Keratinocyte (primary cell): ENCODE results near the gene NUDT6. TPM values are rescaled to one million over a fixed set of nuclear protein-coding genes. Genes with fewer than 3 reads are reported as not detected.

Experiments
- DNase-seq: peaks from one replicate; pipeline ENCODE4 v3.0.0-alpha.2; 2011; ENCODE audit warnings: low read depth, missing footprints, low spot score
- FAIRE-seq: peaks from 2 replicates; lab custom pipeline; 2011; peaks lifted over from hg19 to GRCh38; lab: Jason Lieb, UNC
- H2AFZ ChIP-seq: 2 replicates; pipeline ENCODE4 v1.6.0; 2012; ENCODE audit warnings: low read length, control low read depth, inconsistent platforms; ENCODE audit not compliant: control insufficient read depth
- H3K27ac ChIP-seq: 2 replicates; pipeline ENCODE4 v1.5.1; 2011; ENCODE audit warnings: low read length; ENCODE audit not compliant: control insufficient read depth, insufficient read depth
- H3K27me3 ChIP-seq: 3 replicates; pipeline ENCODE4 v1.6.0; 2011; ENCODE audit warnings: low read length; ENCODE audit not compliant: control insufficient read depth, insufficient read depth; ENCODE audit errors: extremely low read depth
- H3K36me3 ChIP-seq, 2 experiments: 2 replicates in 1 of 2; 3 replicates in 1 of 2; pipeline ENCODE4 v1.5.1; 2011; ENCODE audit warnings: low read length in 2 of 2, mild to moderate bottlenecking in 1 of 2; ENCODE audit not compliant: control insufficient read depth in 2 of 2, insufficient read depth in 2 of 2; ENCODE audit errors: extremely low read depth in 1 of 2
- H3K4me1 ChIP-seq: 3 replicates; pipeline ENCODE4 v1.5.1; 2011; ENCODE audit warnings: low read length; ENCODE audit not compliant: control insufficient read depth, insufficient read depth; ENCODE audit errors: extremely low read depth
- H3K4me2 ChIP-seq: 3 replicates; pipeline ENCODE4 v1.6.0; 2011; ENCODE audit warnings: low read depth, low read length; ENCODE audit not compliant: control insufficient read depth, insufficient read depth; ENCODE audit errors: extremely low read depth
- H3K4me3 ChIP-seq, 3 experiments: fragments of 200-600 bp in 1 of 3; sonication (generic) in 1 of 3; 2 replicates in 2 of 3; 3 replicates in 1 of 3; pipeline ENCODE4 v1.5.1; 2011 to 2016; ENCODE audit warnings: low read length in 3 of 3, mild to moderate bottlenecking in 3 of 3, control low read depth in 2 of 3, inconsistent platforms in 1 of 3, low read depth in 1 of 3, mixed read lengths in 1 of 3, mixed run types in 1 of 3, moderate library complexity in 1 of 3; ENCODE audit not compliant: control insufficient read depth in 2 of 3, insufficient read depth in 2 of 3; ENCODE audit errors: extremely low read depth in 1 of 3
- H3K79me2 ChIP-seq: 2 replicates; pipeline ENCODE4 v1.6.0; 2012; ENCODE audit warnings: low read length; ENCODE audit not compliant: control insufficient read depth, insufficient read depth
- H3K9ac ChIP-seq: 3 replicates; pipeline ENCODE4 v1.6.0; 2011; ENCODE audit warnings: low read length; ENCODE audit not compliant: control insufficient read depth, insufficient read depth; ENCODE audit errors: extremely low read depth
- H3K9me1 ChIP-seq: 3 replicates; pipeline ENCODE4 v1.6.0; 2011; ENCODE audit warnings: low read length; ENCODE audit not compliant: control insufficient read depth, insufficient read depth; ENCODE audit errors: extremely low read depth
- H3K9me3 ChIP-seq: 2 replicates; pipeline ENCODE4 v1.5.1; 2012; ENCODE audit warnings: low read depth, low read length; ENCODE audit not compliant: control insufficient read depth
- H4K20me1 ChIP-seq: 3 replicates; pipeline ENCODE4 v1.6.0; 2011; ENCODE audit warnings: low read length; ENCODE audit not compliant: control insufficient read depth, insufficient read depth; ENCODE audit errors: extremely low read depth
- CTCF ChIP-seq, 3 experiments: IDR thresholded peaks in 1 of 3; conservative IDR thresholded peaks in 1 of 3; optimal IDR thresholded peaks in 1 of 3; 2 replicates in 2 of 3; 3 replicates in 1 of 3; pipeline versions ENCODE3 to v1.5.1; 2011; ENCODE audit warnings: low read length in 3 of 3, mild to moderate bottlenecking in 3 of 3, moderate library complexity in 2 of 3, control low read depth in 1 of 3, inconsistent platforms in 1 of 3; ENCODE audit not compliant: insufficient read depth in 2 of 3; ENCODE audit errors: extremely low read depth in 1 of 3
- EZH2 ChIP-seq: IDR thresholded peaks from one replicate; pipeline ENCODE4 v1.6.1; 2012; ENCODE audit warnings: inconsistent platforms, mild to moderate bottlenecking, low read length, moderate library complexity
- dilution Hi-C: fragments of 300-500 bp; cut with MboI; formaldehyde crosslinking; loops from one replicate; pipeline ENCODE4 v1.7.0; 2020; ENCODE audit warnings: low sequenced_read_pairs; ENCODE audit not compliant: extremely low pct_ligation_motif_present
- polyA plus RNA-seq, 5 experiments: library from polyadenylated mRNA; depleted of rRNA in 3 of 5; stranded (reverse) in 3 of 5; stranded (forward) in 1 of 5; unstranded in 1 of 5; fragments of >200 nt; gene quantifications; 1 replicate in 1 of 5; 2 replicates in 3 of 5; 3 replicates in 1 of 5; pipeline versions ENCODE4 v1.2.1 to v1.2.3, GENCODE V29; 2011 to 2012; ENCODE audit warnings: missing spikeins in 2 of 5, low read depth in 1 of 5, low replicate concordance in 1 of 5

NUDT6 gene
- polyA plus RNA-seq, 1 donor (not counting 4 experiments of a cell fraction or from before 2014, with no cell fraction given), result 6.9 TPM

DNA sequence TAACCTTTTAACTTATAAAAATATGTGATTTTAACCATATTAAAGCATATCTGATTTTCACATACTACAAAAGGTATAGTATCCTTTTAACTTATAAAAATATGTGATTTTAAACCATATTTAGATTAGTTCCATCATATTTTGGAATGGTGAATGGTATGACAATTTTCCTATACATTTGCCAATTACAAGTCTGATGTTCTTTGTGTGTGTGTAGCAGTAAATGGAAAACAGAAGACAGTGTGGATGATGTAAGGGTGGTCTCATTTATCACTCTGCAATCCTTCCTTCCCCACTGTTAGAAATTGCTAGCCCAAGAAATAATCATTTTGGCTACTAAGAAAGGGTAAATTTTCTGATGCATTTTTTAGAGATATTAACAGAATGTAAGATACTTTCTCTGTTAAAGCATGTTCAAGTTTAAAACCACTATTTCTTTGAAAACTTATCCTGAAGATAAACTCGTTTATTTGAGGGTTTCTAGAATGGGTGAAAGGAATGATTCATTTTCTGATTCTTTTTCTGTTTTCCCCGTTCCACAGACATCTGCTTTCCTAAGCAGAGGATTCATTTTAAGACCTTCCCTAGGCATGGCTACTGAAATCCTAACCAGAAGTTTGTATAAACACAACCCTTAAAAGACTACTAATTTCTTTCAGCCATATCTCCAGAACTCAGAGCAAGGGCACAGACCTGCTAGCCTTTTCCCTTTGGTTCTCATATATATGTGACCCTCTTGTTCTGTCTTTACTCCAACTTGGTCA, 21.0 kb downstream of the NUDT6 start:
- Histone ChIP-seq H3K79me2 (no peaks in the 10 kb centered on the region), H3K4me1 (peaks cover 13% of the 10 kb centered on the region), H3K9me3 (no peaks in the 10 kb centered on the region), H3K27me3 (no peaks in the 10 kb centered on the region), H3K9ac (no peak overlapping the region), H4K20me1 (no peaks in the 10 kb centered on the region), H3K9me1 (no peaks in the 10 kb centered on the region), H3K4me3 (no peak overlapping the region), H3K36me3 (no peaks in the 10 kb centered on the region), H2AFZ (no peak overlapping the region), H3K4me2 (no peak overlapping the region), H3K27ac (no peak overlapping the region)
- peak; percentile 51 for FAIRE-seq
- no peak for TF ChIP-seq CTCF (optimal IDR thresholded peaks at IDR 0.05 in 1 of 3, IDR thresholded peaks at IDR 0.05 in 1 of 3, conservative IDR thresholded peaks at IDR 0.05 in 1 of 3; ENCODE audit: extremely low read depth in 1 of 3, insufficient read depth in 2 of 3, low read length in 3 of 3)
- TF ChIP-seq EZH2, result no peak
- no peak for DNase-seq
- dilution Hi-C loops, result loop anchor here (25.0 kb wide), 1 partner anchor 139 kb away; no protein-coding TSS in a partner anchor

DNA sequence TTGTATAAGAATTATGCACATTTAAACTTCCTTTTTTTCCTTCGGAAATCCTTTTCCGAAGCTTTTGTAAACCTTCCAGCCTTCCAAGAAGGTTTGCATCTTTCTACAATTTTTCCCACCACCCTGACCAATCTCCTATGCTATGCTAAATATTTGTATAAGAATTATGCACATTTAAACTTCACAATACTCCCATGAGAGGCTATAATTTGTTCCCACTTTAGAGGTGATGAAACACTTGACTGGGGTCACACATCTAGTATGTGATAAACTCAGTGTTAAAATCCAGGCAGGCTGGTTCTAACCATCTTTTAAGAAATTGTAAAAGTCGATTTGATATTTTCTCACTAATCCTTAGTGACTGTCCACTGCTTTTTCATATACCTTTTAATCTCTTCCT, 22.1 kb downstream of the NUDT6 start:
- Histone ChIP-seq H3K9me3 (no peaks in the 10 kb centered on the region), H3K4me3 (no peak overlapping the region), H2AFZ (no peak overlapping the region), H3K9me1 (no peaks in the 10 kb centered on the region), H3K4me2 (no peak overlapping the region), H3K4me1 (peaks cover 16% of the 10 kb centered on the region), H3K27ac (no peak overlapping the region), H3K79me2 (no peaks in the 10 kb centered on the region), H3K27me3 (no peaks in the 10 kb centered on the region), H3K36me3 (no peaks in the 10 kb centered on the region), H3K9ac (no peak overlapping the region), H4K20me1 (no peaks in the 10 kb centered on the region)
- DNase-seq, result no peak
- dilution Hi-C loops, result loop anchor here (25.0 kb wide), 1 partner anchor 138 kb away; no protein-coding TSS in a partner anchor
- TF ChIP-seq CTCF (optimal IDR thresholded peaks at IDR 0.05 in 1 of 3, IDR thresholded peaks at IDR 0.05 in 1 of 3, conservative IDR thresholded peaks at IDR 0.05 in 1 of 3; ENCODE audit: extremely low read depth in 1 of 3, insufficient read depth in 2 of 3, low read length in 3 of 3) (no peak), EZH2 (no peak)
- FAIRE-seq, result no peak
